GM12865 (cell line): ENCODE data around the gene ACER1.

ENCODE experiments used
- DNase-seq: peaks from one replicate; pipeline ENCODE4 v3.0.0; 2010; ENCODE audit warnings: low read depth
- H3K4me3 ChIP-seq: 2 replicates; pipeline ENCODE4 v1.5.1; 2011; ENCODE audit warnings: mild to moderate bottlenecking, low read depth, low read length, control low read depth
- TF ChIP-seq, protein P1 (sequence below): IDR thresholded peaks from 2 replicates; pipeline ENCODE4 v1.5.1; 2011; ENCODE audit warnings: low read length, control low read depth, low read depth, inconsistent platforms; ENCODE audit not compliant: insufficient read depth; ENCODE audit errors: missing control alignments

The ACER1 gene

DNA sequence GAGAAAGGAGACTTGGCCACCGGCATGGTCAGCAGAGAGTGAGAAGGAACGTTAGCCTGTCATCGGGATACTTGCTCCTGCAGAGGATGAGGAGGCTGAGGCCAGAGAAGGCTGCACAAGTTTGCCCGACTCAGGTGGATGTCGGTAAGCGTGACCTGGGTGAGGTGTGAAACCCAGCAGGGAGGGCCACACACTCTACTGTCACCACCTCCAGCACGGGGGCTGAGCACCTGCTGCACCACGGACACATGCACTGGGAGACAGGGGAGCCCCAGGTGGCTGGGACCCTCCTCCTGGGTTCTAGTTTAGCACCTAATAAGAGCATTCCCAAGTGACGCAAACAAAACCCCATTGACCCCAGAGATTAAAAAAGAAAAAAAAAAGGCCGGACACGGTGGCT, 70.9 kb downstream of the ACER1 start:
- no peak overlapping the region for H3K4me3 ChIP-seq
- no peak for DNase-seq
- TF ChIP-seq, protein P1, sequence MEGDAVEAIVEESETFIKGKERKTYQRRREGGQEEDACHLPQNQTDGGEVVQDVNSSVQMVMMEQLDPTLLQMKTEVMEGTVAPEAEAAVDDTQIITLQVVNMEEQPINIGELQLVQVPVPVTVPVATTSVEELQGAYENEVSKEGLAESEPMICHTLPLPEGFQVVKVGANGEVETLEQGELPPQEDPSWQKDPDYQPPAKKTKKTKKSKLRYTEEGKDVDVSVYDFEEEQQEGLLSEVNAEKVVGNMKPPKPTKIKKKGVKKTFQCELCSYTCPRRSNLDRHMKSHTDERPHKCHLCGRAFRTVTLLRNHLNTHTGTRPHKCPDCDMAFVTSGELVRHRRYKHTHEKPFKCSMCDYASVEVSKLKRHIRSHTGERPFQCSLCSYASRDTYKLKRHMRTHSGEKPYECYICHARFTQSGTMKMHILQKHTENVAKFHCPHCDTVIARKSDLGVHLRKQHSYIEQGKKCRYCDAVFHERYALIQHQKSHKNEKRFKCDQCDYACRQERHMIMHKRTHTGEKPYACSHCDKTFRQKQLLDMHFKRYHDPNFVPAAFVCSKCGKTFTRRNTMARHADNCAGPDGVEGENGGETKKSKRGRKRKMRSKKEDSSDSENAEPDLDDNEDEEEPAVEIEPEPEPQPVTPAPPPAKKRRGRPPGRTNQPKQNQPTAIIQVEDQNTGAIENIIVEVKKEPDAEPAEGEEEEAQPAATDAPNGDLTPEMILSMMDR = no peak

DNA sequence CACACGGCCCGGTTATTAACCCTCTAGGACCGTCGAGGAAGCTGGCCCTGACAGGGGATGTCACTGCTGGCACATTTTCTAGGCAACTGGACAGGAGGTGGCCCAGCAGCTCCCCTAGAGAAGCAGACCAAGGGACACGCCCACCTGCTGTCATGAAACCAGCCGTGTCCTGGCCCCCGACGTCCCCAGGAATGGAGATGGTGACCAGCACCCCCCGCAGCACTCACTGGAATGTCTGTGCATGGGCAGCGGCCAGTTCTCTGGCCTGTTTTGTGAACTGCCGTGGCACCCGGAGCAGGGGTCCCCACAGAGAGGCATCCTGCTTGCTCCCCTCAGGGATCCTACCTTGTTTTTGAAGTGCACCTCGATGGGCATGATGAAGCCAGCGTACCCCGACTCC, 71.5 kb downstream of the ACER1 start:
- TF ChIP-seq, protein P1 = no peak
- no peak for DNase-seq
- H3K4me3 ChIP-seq = no peak overlapping the region

DNA sequence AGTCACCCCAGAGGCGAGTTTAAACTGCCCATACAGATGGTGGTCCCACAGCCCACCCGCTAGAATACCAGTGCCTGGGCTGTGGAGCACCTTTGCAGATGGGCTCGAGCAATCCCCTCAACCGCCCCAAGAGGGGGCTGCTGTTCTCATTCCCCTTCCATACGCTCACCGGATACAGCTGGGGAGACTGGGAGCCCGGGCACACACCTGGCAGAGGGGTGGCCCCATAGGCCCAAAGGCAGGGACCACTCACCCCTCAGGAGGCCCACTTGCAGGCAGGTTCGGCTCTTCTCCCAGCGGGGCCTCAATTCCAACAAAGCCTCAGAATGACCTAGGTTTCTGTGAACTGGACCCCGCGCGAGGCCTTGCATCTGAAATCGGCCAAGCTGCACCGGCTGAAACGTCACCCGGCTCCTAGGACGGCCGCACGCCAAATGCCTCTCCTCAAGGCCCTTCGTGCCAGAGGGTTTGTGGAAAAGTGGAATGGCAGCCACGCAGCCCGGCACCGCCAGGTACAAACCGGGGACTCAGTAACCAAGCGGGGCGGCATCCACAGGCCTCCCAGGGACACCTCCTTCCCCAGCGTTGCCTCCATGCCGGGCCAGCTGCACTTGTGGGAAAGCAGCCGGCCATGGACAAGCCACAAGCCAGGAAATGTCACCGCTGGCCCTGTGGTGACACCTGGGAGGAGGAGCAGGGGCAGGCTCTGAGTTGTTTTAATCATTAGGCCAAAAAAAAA, 72.3 kb downstream of the ACER1 start:
- TF ChIP-seq, protein P1 = peak; percentile 45
- no peak overlapping the region for H3K4me3 ChIP-seq
- no peak for DNase-seq

DNA sequence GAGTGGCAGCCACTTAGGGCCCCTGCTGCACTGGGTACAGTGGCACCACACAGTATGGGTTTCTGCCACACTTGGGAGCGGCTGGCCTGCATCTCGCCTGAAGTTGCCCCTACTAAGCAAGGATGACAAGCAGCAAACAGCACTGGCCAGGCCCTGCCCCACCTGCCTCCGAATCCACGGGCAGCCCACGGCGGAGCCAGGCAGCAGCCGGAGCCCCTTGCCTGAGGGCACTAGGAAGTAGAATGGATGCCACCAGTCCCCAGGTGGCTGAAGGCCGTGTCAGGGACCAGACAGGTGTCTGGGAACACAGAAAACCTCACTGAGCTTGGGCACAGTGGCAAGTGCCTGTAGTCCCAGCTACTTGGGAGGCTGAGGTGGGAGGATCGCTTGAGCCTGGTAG, 73.0 kb downstream of the ACER1 start:
- TF ChIP-seq, protein P1 = no peak
- no peak for DNase-seq
- H3K4me3 ChIP-seq = no peak overlapping the region

DNA sequence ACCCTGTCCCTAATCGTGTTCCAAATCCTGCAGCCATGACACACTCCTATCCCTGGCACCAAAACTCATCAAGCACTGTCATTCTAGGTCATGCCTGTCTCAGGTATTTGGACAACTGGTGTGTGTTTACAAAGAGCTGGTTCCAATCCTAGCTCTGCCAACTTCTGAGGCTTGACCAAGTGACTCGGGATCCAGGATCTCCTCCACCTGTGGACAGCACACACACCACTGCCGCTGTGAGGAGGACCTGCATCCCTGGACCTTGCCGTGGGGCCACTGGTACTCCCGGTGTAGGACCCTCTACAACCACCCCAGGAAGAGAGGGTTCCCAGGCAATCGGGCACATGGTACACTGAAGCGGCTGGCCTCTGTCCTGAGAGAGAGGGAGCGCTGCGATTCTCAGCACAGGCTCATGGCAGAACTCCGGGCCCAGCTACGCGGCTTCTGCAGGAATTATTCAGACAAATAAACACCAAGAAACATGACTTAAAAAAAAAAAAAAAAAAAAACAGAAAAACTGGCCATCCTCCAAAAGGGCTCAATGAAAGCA, 74.0 kb downstream of the ACER1 start:
- no peak for DNase-seq
- TF ChIP-seq, protein P1 = no peak
- no peak overlapping the region for H3K4me3 ChIP-seq

DNA sequence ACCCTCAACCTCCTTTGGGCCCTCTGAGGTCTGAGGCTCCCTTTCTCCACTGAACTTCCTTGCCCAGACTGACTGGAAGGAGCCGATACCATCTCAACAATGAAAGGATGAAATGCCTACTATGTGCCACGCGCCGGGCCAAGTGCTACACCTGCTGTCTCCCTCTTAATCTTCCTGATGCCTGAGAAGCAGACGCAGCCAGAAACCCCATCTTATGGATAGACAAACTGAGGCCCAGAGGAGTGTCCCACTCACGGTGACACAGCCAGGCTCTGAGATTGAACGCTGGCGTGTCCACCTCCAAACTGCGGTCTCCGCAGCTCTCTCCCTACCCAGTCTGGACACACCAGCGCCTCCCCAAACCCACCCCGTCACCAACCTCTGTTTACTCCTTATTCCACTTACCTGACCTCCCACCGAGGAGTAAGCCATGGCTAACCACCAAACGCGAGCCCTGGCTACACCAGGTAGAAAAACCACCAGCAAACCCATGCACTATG, 74.5 kb downstream of the ACER1 start:
- no peak overlapping the region for H3K4me3 ChIP-seq
- TF ChIP-seq, protein P1 = no peak
- DNase-seq = no peak
